ENCODE results near the gene SYMPK. TPM values are rescaled to one million over a fixed set of nuclear protein-coding genes. Genes with fewer than 3 reads are reported as not detected.

The SYMPK gene
- total RNA-seq, 1 donor from 2014 or later, result 70.0 TPM

DNA sequence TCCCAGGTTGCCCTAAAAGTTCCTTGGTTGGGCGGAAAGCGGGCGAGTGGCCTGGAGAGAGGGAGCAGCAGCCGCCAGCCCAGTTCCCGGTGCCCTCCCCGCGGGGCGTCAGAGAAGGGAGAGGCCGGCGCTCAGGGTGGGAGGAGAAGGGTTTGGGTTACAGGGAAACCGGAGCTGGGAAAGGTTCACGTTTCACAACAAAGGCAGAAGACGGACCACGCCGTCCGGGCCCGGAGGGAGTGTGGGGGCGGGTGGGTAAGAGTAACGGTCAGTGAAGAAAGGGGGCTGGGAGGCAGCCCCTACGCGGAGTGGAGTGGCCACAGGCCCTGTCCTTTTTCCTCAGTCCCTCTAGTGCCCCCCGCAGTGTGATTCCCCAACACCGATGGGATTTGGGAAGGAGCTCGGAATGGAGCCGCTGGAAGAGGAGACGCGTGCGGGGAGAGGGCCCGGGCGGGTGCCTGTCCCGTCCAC is 95.5 kb downstream of the SYMPK start:
- Histone ChIP-seq H3K27ac (ENCODE audit: low read depth, low read length) (peak overlapping the region; percentile 95), H4K20me1 (ENCODE audit: insufficient read depth, low read length) (peaks cover 19% of the 10 kb centered on the region), H3K27me3 (ENCODE audit: insufficient read depth, low read length) (no peaks in the 10 kb centered on the region), H3K4me1 (ENCODE audit: insufficient read depth, low read length) (peaks cover 37% of the 10 kb centered on the region), H3K9ac (ENCODE audit: low read length) (peak overlapping the region; percentile 96), H3K9me3 (ENCODE audit: insufficient read depth, low read depth, low read length) (no peaks in the 10 kb centered on the region), H3K4me2 (ENCODE audit: low read length) (peak overlapping the region; percentile 100), H3K4me3 (ENCODE audit: insufficient read depth, low read depth, low read length) (peak overlapping the region; percentile 85), H2AFZ (ENCODE audit: low read depth, low read length) (peak overlapping the region; percentile 43), H3K79me2 (ENCODE audit: insufficient read depth, low read length) (peaks cover 12% of the 10 kb centered on the region), H3K36me3 (ENCODE audit: insufficient read depth, low read length) (no peaks in the 10 kb centered on the region)
- no peaks in the 10 kb centered on the region for H3K27me3 Mint-ChIP-seq (ENCODE audit: low read depth, unreplicated experiment)
- peak overlapping the region; percentile 87 for H3K4me3 Mint-ChIP-seq (ENCODE audit: unreplicated experiment)
- DNase-seq (ENCODE audit: low read depth) (peak; percentile 81), FAIRE-seq (no peak)
- peaks cover 17% of the 10 kb centered on the region for H3K4me1 Mint-ChIP-seq (ENCODE audit: low read depth, unreplicated experiment)
- TF ChIP-seq EZH2 (IDR thresholded peaks at IDR 0.05; ENCODE audit: insufficient read depth, low read length), result no peak
- TF ChIP-seq, protein P1, sequence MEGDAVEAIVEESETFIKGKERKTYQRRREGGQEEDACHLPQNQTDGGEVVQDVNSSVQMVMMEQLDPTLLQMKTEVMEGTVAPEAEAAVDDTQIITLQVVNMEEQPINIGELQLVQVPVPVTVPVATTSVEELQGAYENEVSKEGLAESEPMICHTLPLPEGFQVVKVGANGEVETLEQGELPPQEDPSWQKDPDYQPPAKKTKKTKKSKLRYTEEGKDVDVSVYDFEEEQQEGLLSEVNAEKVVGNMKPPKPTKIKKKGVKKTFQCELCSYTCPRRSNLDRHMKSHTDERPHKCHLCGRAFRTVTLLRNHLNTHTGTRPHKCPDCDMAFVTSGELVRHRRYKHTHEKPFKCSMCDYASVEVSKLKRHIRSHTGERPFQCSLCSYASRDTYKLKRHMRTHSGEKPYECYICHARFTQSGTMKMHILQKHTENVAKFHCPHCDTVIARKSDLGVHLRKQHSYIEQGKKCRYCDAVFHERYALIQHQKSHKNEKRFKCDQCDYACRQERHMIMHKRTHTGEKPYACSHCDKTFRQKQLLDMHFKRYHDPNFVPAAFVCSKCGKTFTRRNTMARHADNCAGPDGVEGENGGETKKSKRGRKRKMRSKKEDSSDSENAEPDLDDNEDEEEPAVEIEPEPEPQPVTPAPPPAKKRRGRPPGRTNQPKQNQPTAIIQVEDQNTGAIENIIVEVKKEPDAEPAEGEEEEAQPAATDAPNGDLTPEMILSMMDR (IDR thresholded peaks at IDR 0.05; ENCODE audit: insufficient read depth, low read depth, low read length), result no peak
- no peaks in the 10 kb centered on the region for H3K9me3 Mint-ChIP-seq (ENCODE audit: unreplicated experiment)
- H3K36me3 Mint-ChIP-seq (ENCODE audit: low read depth, unreplicated experiment), result peaks cover 3% of the 10 kb centered on the region
- peak overlapping the region; percentile 80 for H3K27ac Mint-ChIP-seq (ENCODE audit: unreplicated experiment)

DNA sequence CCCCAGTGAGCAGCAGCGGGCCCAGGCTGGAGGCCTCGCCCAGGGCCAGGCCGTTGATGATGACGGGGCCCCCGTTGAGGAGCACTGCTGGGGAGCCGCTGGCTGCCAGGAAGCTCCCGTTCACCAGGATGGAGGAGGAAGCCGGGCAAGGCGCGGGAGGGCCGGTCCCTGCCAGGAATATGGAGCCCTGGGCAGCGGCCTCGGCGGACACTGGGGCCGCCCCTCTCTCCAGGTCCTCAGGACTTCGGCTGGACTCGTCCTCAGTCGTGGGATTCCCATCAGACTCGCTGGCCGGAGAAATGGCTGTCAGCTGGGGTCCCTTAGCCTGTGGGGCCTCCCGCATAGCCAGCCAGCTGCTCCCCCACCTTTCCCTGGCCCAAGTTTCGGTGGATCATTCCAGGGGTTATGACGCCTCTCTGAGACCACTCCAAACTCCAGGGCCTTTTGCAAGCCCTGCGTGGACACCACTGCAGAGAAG is 96.0 kb downstream of the SYMPK start:
- TF ChIP-seq, protein P1 (IDR thresholded peaks at IDR 0.05; ENCODE audit: insufficient read depth, low read depth, low read length), result no peak
- TF ChIP-seq EZH2 (IDR thresholded peaks at IDR 0.05; ENCODE audit: insufficient read depth, low read length), result no peak
- Mint-ChIP-seq H3K4me3 (ENCODE audit: unreplicated experiment) (peak overlapping the region; percentile 87), H3K27ac (ENCODE audit: unreplicated experiment) (peak overlapping the region; percentile 80), H3K36me3 (ENCODE audit: low read depth, unreplicated experiment) (peaks cover 3% of the 10 kb centered on the region), H3K9me3 (ENCODE audit: unreplicated experiment) (no peaks in the 10 kb centered on the region), H3K4me1 (ENCODE audit: low read depth, unreplicated experiment) (peaks cover 12% of the 10 kb centered on the region), H3K27me3 (ENCODE audit: low read depth, unreplicated experiment) (peaks cover 2% of the 10 kb centered on the region)
- H3K27me3 ChIP-seq (ENCODE audit: insufficient read depth, low read length), result no peaks in the 10 kb centered on the region
- no peaks in the 10 kb centered on the region for H3K9me3 ChIP-seq (ENCODE audit: insufficient read depth, low read depth, low read length)
- peak overlapping the region; percentile 95 for H3K27ac ChIP-seq (ENCODE audit: low read depth, low read length)
- peaks cover 14% of the 10 kb centered on the region for H4K20me1 ChIP-seq (ENCODE audit: insufficient read depth, low read length)
- H3K79me2 ChIP-seq (ENCODE audit: insufficient read depth, low read length), result peaks cover 12% of the 10 kb centered on the region
- H3K4me2 ChIP-seq (ENCODE audit: low read length), result peak overlapping the region; percentile 100
- FAIRE-seq, result no peak
- H3K4me1 ChIP-seq (ENCODE audit: insufficient read depth, low read length), result peaks cover 37% of the 10 kb centered on the region
- peak overlapping the region; percentile 96 for H3K9ac ChIP-seq (ENCODE audit: low read length)
- no peak for DNase-seq (ENCODE audit: low read depth)
- peak overlapping the region; percentile 43 for H2AFZ ChIP-seq (ENCODE audit: low read depth, low read length)
- H3K4me3 ChIP-seq (ENCODE audit: insufficient read depth, low read depth, low read length), result peak overlapping the region; percentile 85
- no peaks in the 10 kb centered on the region for H3K36me3 ChIP-seq (ENCODE audit: insufficient read depth, low read length)

DNA sequence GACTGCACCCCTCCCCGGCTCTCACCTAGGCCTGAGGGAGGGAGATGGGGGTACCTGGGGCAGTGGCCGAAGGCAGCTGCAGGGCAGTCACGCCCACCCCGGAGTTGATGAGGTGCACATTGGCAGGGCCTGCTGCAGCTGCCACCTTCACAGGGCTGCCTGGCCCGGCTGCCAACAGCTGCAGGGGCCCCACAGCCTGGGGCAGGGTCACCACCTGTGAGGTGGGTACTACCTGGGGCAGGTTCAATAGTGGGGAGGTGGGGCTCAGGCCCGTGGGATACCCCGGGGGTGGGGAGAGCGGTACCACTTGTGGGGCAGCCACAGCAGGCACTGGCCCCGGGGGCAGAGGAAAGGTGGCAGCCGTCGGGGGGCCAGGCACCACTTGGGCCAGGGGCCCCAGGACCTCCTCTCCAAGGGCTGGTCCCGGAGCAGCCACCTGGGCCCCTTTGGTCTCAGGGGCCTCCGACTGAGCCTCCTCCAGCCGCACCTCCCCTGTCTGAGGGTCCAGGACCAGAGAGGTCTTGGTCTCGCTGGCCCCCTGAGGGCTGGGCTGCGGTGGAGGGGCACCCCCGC is 96.6 kb downstream of the SYMPK start:
- Mint-ChIP-seq H3K27ac (ENCODE audit: unreplicated experiment) (no peak overlapping the region), H3K9me3 (ENCODE audit: unreplicated experiment) (no peaks in the 10 kb centered on the region), H3K4me3 (ENCODE audit: unreplicated experiment) (no peak overlapping the region), H3K4me1 (ENCODE audit: low read depth, unreplicated experiment) (peaks cover 11% of the 10 kb centered on the region), H3K36me3 (ENCODE audit: low read depth, unreplicated experiment) (peaks cover 3% of the 10 kb centered on the region), H3K27me3 (ENCODE audit: low read depth, unreplicated experiment) (peaks cover 2% of the 10 kb centered on the region)
- Histone ChIP-seq H3K4me3 (ENCODE audit: insufficient read depth, low read depth, low read length) (peak overlapping the region; percentile 85), H3K36me3 (ENCODE audit: insufficient read depth, low read length) (no peaks in the 10 kb centered on the region), H3K9me3 (ENCODE audit: insufficient read depth, low read depth, low read length) (no peaks in the 10 kb centered on the region), H2AFZ (ENCODE audit: low read depth, low read length) (no peak overlapping the region), H3K79me2 (ENCODE audit: insufficient read depth, low read length) (peaks cover 12% of the 10 kb centered on the region), H3K4me2 (ENCODE audit: low read length) (peak overlapping the region; percentile 100), H3K27ac (ENCODE audit: low read depth, low read length) (peak overlapping the region; percentile 95), H3K9ac (ENCODE audit: low read length) (peak overlapping the region; percentile 96), H3K27me3 (ENCODE audit: insufficient read depth, low read length) (no peaks in the 10 kb centered on the region), H3K4me1 (ENCODE audit: insufficient read depth, low read length) (peaks cover 37% of the 10 kb centered on the region), H4K20me1 (ENCODE audit: insufficient read depth, low read length) (peaks cover 9% of the 10 kb centered on the region)
- no peak for TF ChIP-seq EZH2 (IDR thresholded peaks at IDR 0.05; ENCODE audit: insufficient read depth, low read length)
- TF ChIP-seq, protein P1 (IDR thresholded peaks at IDR 0.05; ENCODE audit: insufficient read depth, low read depth, low read length), result no peak
- FAIRE-seq (no peak), DNase-seq (ENCODE audit: low read depth) (no peak)
